Mesendoderm (in vitro differentiated cells): Measurements from ENCODE around the gene PI4KB.
A peak's percentile ranks its signal among the peaks of the same experiment; 100 is the strongest.
"Not testable (repeated sequence)": the region's sequence is repeated elsewhere in the genome, so short reads cannot be mapped to it uniquely, and the experiment has no call there.

ENCODE experiments used
- DNase-seq: peaks from one replicate; pipeline ENCODE4 v3.0.0; 2013
- H2AK5ac ChIP-seq: 2 replicates; pipeline ENCODE4 v1.6.1; 2013; ENCODE audit warnings: low read length, inconsistent platforms
- H2BK120ac ChIP-seq: 2 replicates; pipeline ENCODE4 v1.6.1; 2013; ENCODE audit warnings: low read depth, mild to moderate bottlenecking, low read length, moderate library complexity, mixed read lengths
- H2BK15ac ChIP-seq: replicated peaks from 2 replicates; pipeline ENCODE4 v1.6.1; 2013; ENCODE audit warnings: low read depth, mild to moderate bottlenecking, moderate library complexity
- H2BK5ac ChIP-seq: 2 replicates; pipeline ENCODE4 v1.6.1; 2013; ENCODE audit warnings: low read length, inconsistent platforms
- H3K18ac ChIP-seq: 2 replicates; pipeline ENCODE4 v1.6.1; 2013; ENCODE audit warnings: mild to moderate bottlenecking, low read length, mixed read lengths
- H3K23ac ChIP-seq: one replicate; pipeline ENCODE4 v1.6.1; 2013; ENCODE audit warnings: low read length
- H3K27ac ChIP-seq: 2 replicates; pipeline ENCODE4 v1.5.1; 2013; ENCODE audit warnings: low read depth, mild to moderate bottlenecking, inconsistent platforms, low read length, moderate library complexity
- H3K27me3 ChIP-seq: 2 replicates; pipeline ENCODE4 v1.6.1; 2013; ENCODE audit warnings: low read length, control low read depth, mild to moderate bottlenecking, inconsistent platforms; ENCODE audit not compliant: insufficient read depth, poor library complexity
- H3K36me3 ChIP-seq: 2 replicates; pipeline ENCODE4 v1.6.1; 2013; ENCODE audit warnings: low read length, inconsistent platforms; ENCODE audit not compliant: control insufficient read depth, insufficient read depth
- H3K4ac ChIP-seq: one replicate; pipeline ENCODE4 v1.6.1; 2013; ENCODE audit warnings: low read depth, mild to moderate bottlenecking, low read length, moderate library complexity
- H3K4me1 ChIP-seq: 2 replicates; pipeline ENCODE4 v1.6.1; 2013; ENCODE audit warnings: low read depth, low read length, inconsistent platforms; ENCODE audit not compliant: control insufficient read depth
- H3K4me2 ChIP-seq: 2 replicates; pipeline ENCODE4 v1.6.1; 2013; ENCODE audit warnings: low read length
- H3K4me3 ChIP-seq: 2 replicates; pipeline ENCODE4 v1.5.1; 2013; ENCODE audit warnings: mild to moderate bottlenecking, low read length
- H3K56ac ChIP-seq: one replicate; pipeline ENCODE4 v1.6.1; 2013; ENCODE audit warnings: low read length
- H3K79me1 ChIP-seq: 2 replicates; pipeline ENCODE4 v1.6.1; 2013; ENCODE audit warnings: low read length, inconsistent platforms
- H3K79me2 ChIP-seq: 2 replicates; pipeline ENCODE4 v1.6.1; 2013; ENCODE audit warnings: mild to moderate bottlenecking, low read length; ENCODE audit not compliant: control insufficient read depth, insufficient read depth
- H3K9ac ChIP-seq: 2 replicates; pipeline ENCODE4 v1.6.1; 2013; ENCODE audit warnings: low read length, inconsistent platforms
- H4K5ac ChIP-seq: one replicate; pipeline ENCODE4 v1.6.1; 2013; ENCODE audit warnings: low read length
- H4K8ac ChIP-seq: one replicate; pipeline ENCODE4 v1.6.1; 2013; ENCODE audit warnings: low read depth, mild to moderate bottlenecking, control low read depth, low read length, moderate library complexity
- WGBS: extraction: QIAGEN DNeasy Blood & Tissue Kit; methylation state at CpG from one replicate; pipeline ENCODE4 v1.1.7; 2013; ENCODE audit warnings: low lambda C conversion rate, missing lambda C conversion rate; ENCODE audit not compliant: insufficient coverage; ENCODE audit errors: extremely low coverage; 5-methylcytosine and 5-hydroxymethylcytosine counted together

PI4KB gene

GRCh38 chr1:151362308-151363155 is 35.3 kb upstream of the PI4KB start:
- no peak overlapping the region for H2BK120ac ChIP-seq
- H3K4me3 ChIP-seq = no peak overlapping the region
- no peak overlapping the region for H3K4me2 ChIP-seq
- H3K27ac ChIP-seq = no peak overlapping the region
- no peak overlapping the region for H3K56ac ChIP-seq
- DNase-seq = no peak
- no peak overlapping the region for H3K4ac ChIP-seq
- no peak overlapping the region for H2AK5ac ChIP-seq
- H3K79me2 ChIP-seq = no peaks in the 10 kb centered on the region
- no peak overlapping the region for H2BK5ac ChIP-seq
- H3K4me1 ChIP-seq = no peaks in the 10 kb centered on the region
- WGBS = no CpG with 5 or more reads among the region's 3 CpGs
- H3K27me3 ChIP-seq = no peaks in the 10 kb centered on the region
- H3K9ac ChIP-seq = no peak overlapping the region
- H3K23ac ChIP-seq = no peak overlapping the region
- H3K36me3 ChIP-seq = no peaks in the 10 kb centered on the region
- H2BK15ac ChIP-seq = no peak overlapping the region
- no peak overlapping the region for H4K5ac ChIP-seq
- H3K79me1 ChIP-seq = no peaks in the 10 kb centered on the region
- no peak overlapping the region for H4K8ac ChIP-seq
- no peak overlapping the region for H3K18ac ChIP-seq

DNA sequence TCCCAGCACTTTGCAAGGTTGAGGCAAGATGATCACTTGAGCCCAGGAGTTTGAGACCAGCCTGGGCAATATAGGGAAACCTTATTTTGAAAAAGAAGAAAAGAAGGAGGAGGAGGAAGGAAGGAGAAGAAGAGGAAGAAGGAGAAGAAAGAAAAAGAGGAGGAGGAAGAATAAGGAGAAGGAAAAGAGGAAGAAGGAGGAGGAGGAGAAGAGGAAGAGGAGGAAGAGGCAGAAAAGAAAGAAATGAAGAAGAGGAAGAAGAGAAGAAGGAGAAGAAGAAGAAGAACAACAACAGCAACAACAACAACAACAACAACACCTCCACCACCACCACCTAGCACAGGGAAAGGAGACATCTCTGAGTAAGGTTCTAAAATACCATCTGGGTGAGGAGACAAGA is 34.7 kb upstream of the PI4KB start:
- no peaks in the 10 kb centered on the region for H3K36me3 ChIP-seq
- no peaks in the 10 kb centered on the region for H3K79me2 ChIP-seq
- H4K5ac ChIP-seq = no peak overlapping the region
- H2BK5ac ChIP-seq = no peak overlapping the region
- H2BK120ac ChIP-seq = no peak overlapping the region
- no peak overlapping the region for H3K56ac ChIP-seq
- H3K18ac ChIP-seq = no peak overlapping the region
- H3K9ac ChIP-seq = no peak overlapping the region
- no peak overlapping the region for H3K27ac ChIP-seq
- no peaks in the 10 kb centered on the region for H3K4me1 ChIP-seq
- no peak for DNase-seq
- no peak overlapping the region for H3K23ac ChIP-seq
- no peak overlapping the region for H4K8ac ChIP-seq
- H2AK5ac ChIP-seq = no peak overlapping the region
- H3K4me3 ChIP-seq = no peak overlapping the region
- H3K4ac ChIP-seq = no peak overlapping the region
- H3K4me2 ChIP-seq = no peak overlapping the region
- H3K79me1 ChIP-seq = no peaks in the 10 kb centered on the region
- H2BK15ac ChIP-seq = no peak overlapping the region
- no peaks in the 10 kb centered on the region for H3K27me3 ChIP-seq

- no peak overlapping the region for H2BK15ac ChIP-seq
- no peak overlapping the region for H3K56ac ChIP-seq
- H2BK120ac ChIP-seq = no peak overlapping the region
- H2AK5ac ChIP-seq = no peak overlapping the region
- no peak overlapping the region for H3K4me3 ChIP-seq
- no CpG with 5 or more reads among the region's 2 CpGs for WGBS
- H3K4ac ChIP-seq = no peak overlapping the region
- H3K79me1 ChIP-seq = no peaks in the 10 kb centered on the region
- no peak overlapping the region for H3K23ac ChIP-seq
- H3K36me3 ChIP-seq = no peaks in the 10 kb centered on the region
- H3K4me1 ChIP-seq = no peaks in the 10 kb centered on the region
- H3K27ac ChIP-seq = no peak overlapping the region
- no peaks in the 10 kb centered on the region for H3K79me2 ChIP-seq
- H4K5ac ChIP-seq = no peak overlapping the region
- H3K9ac ChIP-seq = no peak overlapping the region
- no peak overlapping the region for H4K8ac ChIP-seq
- no peak overlapping the region for H3K4me2 ChIP-seq
- H3K27me3 ChIP-seq = no peaks in the 10 kb centered on the region
- no peak overlapping the region for H3K18ac ChIP-seq
- DNase-seq = peak; percentile 18
- no peak overlapping the region for H2BK5ac ChIP-seq
Measured at GRCh38 chr1:151356696-151357095, 29.5 kb upstream of the PI4KB start.

DNA sequence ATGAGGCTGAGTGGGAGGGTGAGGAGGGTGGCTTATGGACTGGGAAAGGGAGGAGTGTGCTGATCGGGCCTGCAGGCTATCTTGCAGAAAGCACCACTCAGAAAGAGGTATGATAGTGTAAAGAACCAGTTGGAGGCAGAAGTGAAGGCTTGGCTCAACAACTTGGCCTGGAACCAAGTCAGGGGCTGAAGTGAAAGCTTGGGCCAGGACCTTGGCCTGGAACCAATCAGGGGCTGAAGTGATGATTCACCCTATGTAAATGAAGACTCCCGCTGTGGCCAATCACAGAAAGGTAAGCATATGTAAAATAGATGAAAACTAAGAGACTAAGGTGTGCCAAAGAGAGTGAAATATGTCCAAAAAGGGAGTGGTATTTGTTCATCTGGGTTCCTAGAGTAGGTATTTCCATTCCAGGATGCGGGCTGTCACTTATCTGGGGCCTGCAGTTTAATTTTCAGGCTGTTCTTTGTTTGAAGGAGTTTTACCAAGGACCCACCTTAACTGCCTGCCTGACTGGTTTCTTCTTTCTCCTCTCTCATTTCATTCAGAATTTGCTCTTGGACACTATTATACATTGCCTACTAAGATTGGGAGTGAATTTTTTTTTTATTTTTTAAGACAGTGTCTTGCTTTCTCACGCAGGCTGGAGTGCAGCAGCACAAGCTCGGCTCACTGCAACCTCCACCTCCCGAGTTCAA is 25.0 kb upstream of the PI4KB start:
- Histone ChIP-seq H3K27ac (no peak overlapping the region), H3K79me1 (no peaks in the 10 kb centered on the region), H3K4me2 (no peak overlapping the region), H3K36me3 (no peaks in the 10 kb centered on the region), H3K18ac (no peak overlapping the region), H2BK120ac (no peak overlapping the region), H3K27me3 (no peaks in the 10 kb centered on the region), H3K4ac (no peak overlapping the region), H2BK5ac (no peak overlapping the region), H4K8ac (no peak overlapping the region), H3K4me3 (no peak overlapping the region), H3K23ac (no peak overlapping the region), H3K4me1 (peaks cover 4% of the 10 kb centered on the region), H2AK5ac (no peak overlapping the region), H3K56ac (no peak overlapping the region), H4K5ac (no peak overlapping the region), H3K9ac (no peak overlapping the region), H3K79me2 (no peaks in the 10 kb centered on the region), H2BK15ac (no peak overlapping the region)
- DNase-seq = no peak
- no CpG with 5 or more reads among the region's 6 CpGs for WGBS

GRCh38 chr1:151350323-151350722 is 23.1 kb upstream of the PI4KB start:
- H2BK120ac ChIP-seq, H3K79me1 ChIP-seq, DNase-seq, H3K4ac ChIP-seq, H4K5ac ChIP-seq, H3K27me3 ChIP-seq, H2AK5ac ChIP-seq, H3K23ac ChIP-seq, H3K9ac ChIP-seq, H2BK5ac ChIP-seq, H3K79me2 ChIP-seq, H3K4me3 ChIP-seq, H3K36me3 ChIP-seq, H2BK15ac ChIP-seq, H3K4me1 ChIP-seq, H3K18ac ChIP-seq, H4K8ac ChIP-seq, H3K56ac ChIP-seq, H3K4me2 ChIP-seq, H3K27ac ChIP-seq: not testable (repeated sequence)
- no CpG with 5 or more reads among the region's 9 CpGs for WGBS
